Erythroblast (primary cell): ENCODE data around the gene ANTKMT.

Source experiments
- GATA1 ChIP-seq: IDR thresholded peaks from 2 replicates; pipeline ENCODE4 v1.6.1; 2011; ENCODE audit warnings: low read depth, mild to moderate bottlenecking, control low read depth, low read length, moderate library complexity
- POLR2A ChIP-seq: IDR thresholded peaks from 2 replicates; pipeline ENCODE4 v1.6.1; 2011; ENCODE audit warnings: mild to moderate bottlenecking, low read length

GRCh38 chr16:732332-732731 is 11.4 kb downstream of the ANTKMT start:
- no peak for TF ChIP-seq POLR2A
- no peak for TF ChIP-seq GATA1
